Placental epithelial cell (primary cell): ENCODE data around the gene RYR2. TPM values are rescaled to one million over a fixed set of nuclear protein-coding genes. Genes with fewer than 3 reads are reported as not detected.

Experiments used
- small RNA-seq: library from RNA; depleted of rRNA; stranded (forward); fragments of <200 nt; gene quantifications from one replicate; pipeline ENCODE3, GENCODE V24; 2012
- total RNA-seq: library from RNA; depleted of rRNA; stranded (reverse); fragments of >200 nt; gene quantifications from 2 replicates; pipeline ENCODE4 v1.2.3, GENCODE V29; 2012

RYR2 gene
- total RNA-seq: not detected in 2 replicates

GRCh38 chr1:237041795-237042525 is at the start of gene RYR2:
TSS of gene RYR2 (plus strand) at chr1:237042184. CDS start at chr1:237042522, 338 bp downstream.

DNA sequence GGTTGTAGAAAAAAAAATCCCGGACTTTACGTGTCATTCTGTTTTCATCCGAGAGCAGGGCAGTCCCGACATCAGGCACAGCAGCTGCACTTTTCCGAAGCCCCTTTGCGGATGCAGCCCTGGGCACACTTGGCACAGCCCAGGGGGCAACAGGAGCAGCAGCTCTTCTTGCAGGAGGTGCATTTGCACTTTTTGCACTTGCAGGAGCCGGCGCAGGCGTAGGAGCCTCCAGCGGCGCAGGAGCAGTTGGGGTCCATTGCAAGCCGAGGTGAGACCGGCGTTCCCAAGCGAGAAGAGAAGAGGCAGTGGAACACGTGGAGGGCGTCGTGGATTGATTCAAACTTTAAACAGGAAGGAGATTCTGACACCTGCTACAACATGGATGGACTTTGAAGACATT is 37.9 kb upstream of the RYR2 start, which contains the start of gene MT1HL1:
Gene MT1HL1, minus strand, starts transcription at position 326 of the 400 bp plus-strand sequence. Its CDS starts 69 bp downstream, at position 257.

Small RNA genes lying within 50 kb of the gene (small RNA-seq; reads per million reads assigned to genes)
- gene MIR4428: not detected
- not detected for gene RF00402

Other genes with a start within 250 kb of the RYR2 start
- 22.4 and 29.1 TPM in 2 replicates for gene MTR, start 246.9 kb upstream of the RYR2 start, total RNA-seq
- not detected in 2 replicates for gene MT1HL1, start 37.7 kb upstream of the RYR2 start, total RNA-seq